ENCODE results near the gene TTC16. TPM values are rescaled to one million over a fixed set of nuclear protein-coding genes. Genes with fewer than 3 reads are reported as not detected.

Gene TTC16
- total RNA-seq, 3 donors from 2014 or later, result under 0.01 to 0.59 (median 0.16) TPM

- H3K9me3 ChIP-seq, result no peaks in the 10 kb centered on the region
- H3K36me3 ChIP-seq, result no peaks in the 10 kb centered on the region
- H3K4me1 ChIP-seq, result no peaks in the 10 kb centered on the region
- H3K4me3 ChIP-seq, result no peak overlapping the region
- no peaks in the 10 kb centered on the region for H3K27me3 ChIP-seq
- TF ChIP-seq CTCF (IDR thresholded peaks at IDR 0.05), result no peak
- no peak for TF ChIP-seq POLR2AphosphoS5 (IDR thresholded peaks at IDR 0.05)
- TF ChIP-seq POLR2A (IDR thresholded peaks at IDR 0.05), result no peak
- DNase-seq (ENCODE audit: low spot score in 2 of 2), result no peak
- intact Hi-C loops (cut with DNase I; ENCODE audit: low total_unique reads), result no loop called here
- H3K27ac ChIP-seq, result peak overlapping the region; percentile 87 to 92
Measured at GRCh38 chr9:127698386-127698785, 17.5 kb upstream of the TTC16 start.

GRCh38 chr9:127698985-127699670 lies 16.8 kb upstream of the TTC16 start:
- DNase-seq (ENCODE audit: low spot score in 2 of 2), result peak; percentile 96 to 97
- H3K4me1 ChIP-seq, result no peaks in the 10 kb centered on the region
- TF ChIP-seq POLR2A (IDR thresholded peaks at IDR 0.05), result peak; percentile 51
- peak; percentile 75 to 94 (median 88) for TF ChIP-seq POLR2AphosphoS5 (IDR thresholded peaks at IDR 0.05)
- peak; percentile 6 to 46 (median 40) for TF ChIP-seq CTCF (IDR thresholded peaks at IDR 0.05)
- H3K36me3 ChIP-seq, result no peaks in the 10 kb centered on the region
- no peaks in the 10 kb centered on the region for H3K9me3 ChIP-seq
- intact Hi-C loops (cut with DNase I; ENCODE audit: low total_unique reads), result no loop called here
- H3K27me3 ChIP-seq, result no peaks in the 10 kb centered on the region
- peak overlapping the region; percentile 87 to 92 for H3K27ac ChIP-seq
- H3K4me3 ChIP-seq, result peak overlapping the region in 2 of 3 donors; percentile 47 to 63

- Histone ChIP-seq H3K36me3 (no peaks in the 10 kb centered on the region), H3K27me3 (no peaks in the 10 kb centered on the region), H3K27ac (peak overlapping the region; percentile 87 to 92), H3K4me3 (no peak overlapping the region), H3K9me3 (no peaks in the 10 kb centered on the region), H3K4me1 (no peaks in the 10 kb centered on the region)
- no peak for TF ChIP-seq POLR2A (IDR thresholded peaks at IDR 0.05)
- no peak for TF ChIP-seq POLR2AphosphoS5 (IDR thresholded peaks at IDR 0.05)
- no peak for TF ChIP-seq CTCF (IDR thresholded peaks at IDR 0.05)
- no peak for DNase-seq (ENCODE audit: low spot score in 2 of 2)
- intact Hi-C loops (cut with DNase I; ENCODE audit: low total_unique reads), result no loop called here
Measured at GRCh38 chr9:127700140-127700539, 15.7 kb upstream of the TTC16 start.

- peak overlapping the region in 1 of 2 donors; percentile 92 for H3K27ac ChIP-seq
- no peak overlapping the region for H3K4me3 ChIP-seq
- no peak for DNase-seq (ENCODE audit: low spot score in 2 of 2)
- H3K27me3 ChIP-seq, result no peaks in the 10 kb centered on the region
- intact Hi-C loops (cut with DNase I; ENCODE audit: low total_unique reads), result no loop called here
- no peaks in the 10 kb centered on the region for H3K9me3 ChIP-seq
- no peak for TF ChIP-seq POLR2AphosphoS5 (IDR thresholded peaks at IDR 0.05)
- no peak for TF ChIP-seq POLR2A (IDR thresholded peaks at IDR 0.05)
- TF ChIP-seq CTCF (IDR thresholded peaks at IDR 0.05), result no peak
- no peaks in the 10 kb centered on the region for H3K36me3 ChIP-seq
- H3K4me1 ChIP-seq, result no peaks in the 10 kb centered on the region
Measured at GRCh38 chr9:127700594-127701255, 15.2 kb upstream of the TTC16 start.

- no peak for DNase-seq (ENCODE audit: low spot score in 2 of 2)
- H3K4me1 ChIP-seq, result no peaks in the 10 kb centered on the region
- no peak overlapping the region for H3K4me3 ChIP-seq
- intact Hi-C loops (cut with DNase I; ENCODE audit: low total_unique reads), result no loop called here
- no peak for TF ChIP-seq CTCF (IDR thresholded peaks at IDR 0.05)
- TF ChIP-seq POLR2A (IDR thresholded peaks at IDR 0.05), result no peak
- TF ChIP-seq POLR2AphosphoS5 (IDR thresholded peaks at IDR 0.05), result no peak
- no peaks in the 10 kb centered on the region for H3K9me3 ChIP-seq
- H3K36me3 ChIP-seq, result no peaks in the 10 kb centered on the region
- H3K27ac ChIP-seq, result no peak overlapping the region
- H3K27me3 ChIP-seq, result no peaks in the 10 kb centered on the region
Measured at GRCh38 chr9:127703289-127703946, 12.5 kb upstream of the TTC16 start.
